CD4-positive, alpha-beta T cell treated with Interleukin-17A for 4 hours (primary cell): Measurements from ENCODE around the gene DOCK9.
"Not testable (repeated sequence)": the region's sequence is repeated elsewhere in the genome, so short reads cannot be mapped to it uniquely, and the experiment has no call there.

ENCODE experiments used
- DNase-seq: peaks from one replicate; pipeline ENCODE4 v3.0.0-alpha.2; 2020; ENCODE audit warnings: mixed read lengths

Gene DOCK9

GRCh38 chr13:98768522-98768921 is 209.3 kb downstream of the DOCK9 start:
- no peak for DNase-seq

- no peak for DNase-seq
Measured at GRCh38 chr13:98766697-98767096, 211.2 kb downstream of the DOCK9 start.

GRCh38 chr13:98765996-98766519 is 211.8 kb downstream of the DOCK9 start:
- no peak for DNase-seq

GRCh38 chr13:98761986-98762616 is 215.8 kb downstream of the DOCK9 start:
- DNase-seq: no peak

GRCh38 chr13:98761126-98761985 is 216.5 kb downstream of the DOCK9 start:
- DNase-seq: no peak

GRCh38 chr13:98755729-98756128 is 222.1 kb downstream of the DOCK9 start:
- no peak for DNase-seq

- no peak for DNase-seq
Measured at GRCh38 chr13:98755116-98755515, 222.7 kb downstream of the DOCK9 start.

- DNase-seq: not testable (repeated sequence)
Measured at GRCh38 chr13:98754468-98754867, 223.4 kb downstream of the DOCK9 start.

- no peak for DNase-seq
Measured at GRCh38 chr13:98752467-98753290, 225.2 kb downstream of the DOCK9 start, which contains the start of gene SLC15A1. SLC15A1 (minus strand) TSS chr13:98752672; CDS start chr13:98752598, 74 bp downstream.

- no peak for DNase-seq
Measured at GRCh38 chr13:98751861-98752466, 225.9 kb downstream of the DOCK9 start.

- no peak for DNase-seq
Measured at GRCh38 chr13:98751367-98751782, 226.5 kb downstream of the DOCK9 start.

GRCh38 chr13:98749501-98749900 is 228.4 kb downstream of the DOCK9 start:
- DNase-seq: no peak

- DNase-seq: no peak
Measured at GRCh38 chr13:98746968-98747367, 230.9 kb downstream of the DOCK9 start.
